ENCODE measurements around the gene ZNF219. TPM values are rescaled to one million over a fixed set of nuclear protein-coding genes. Genes with fewer than 3 reads are reported as not detected.
"Not testable (repeated sequence)": the region's sequence is repeated elsewhere in the genome, so short reads cannot be mapped to it uniquely, and the experiment has no call there.

Gene ZNF219
- total RNA-seq, 1 experiment from 2014 or later = 13.6 TPM

GRCh38 chr14:21047378-21047781 is 51.1 kb downstream of the ZNF219 start:
- DNase-seq (ENCODE audit: low spot score) = no peak

DNA sequence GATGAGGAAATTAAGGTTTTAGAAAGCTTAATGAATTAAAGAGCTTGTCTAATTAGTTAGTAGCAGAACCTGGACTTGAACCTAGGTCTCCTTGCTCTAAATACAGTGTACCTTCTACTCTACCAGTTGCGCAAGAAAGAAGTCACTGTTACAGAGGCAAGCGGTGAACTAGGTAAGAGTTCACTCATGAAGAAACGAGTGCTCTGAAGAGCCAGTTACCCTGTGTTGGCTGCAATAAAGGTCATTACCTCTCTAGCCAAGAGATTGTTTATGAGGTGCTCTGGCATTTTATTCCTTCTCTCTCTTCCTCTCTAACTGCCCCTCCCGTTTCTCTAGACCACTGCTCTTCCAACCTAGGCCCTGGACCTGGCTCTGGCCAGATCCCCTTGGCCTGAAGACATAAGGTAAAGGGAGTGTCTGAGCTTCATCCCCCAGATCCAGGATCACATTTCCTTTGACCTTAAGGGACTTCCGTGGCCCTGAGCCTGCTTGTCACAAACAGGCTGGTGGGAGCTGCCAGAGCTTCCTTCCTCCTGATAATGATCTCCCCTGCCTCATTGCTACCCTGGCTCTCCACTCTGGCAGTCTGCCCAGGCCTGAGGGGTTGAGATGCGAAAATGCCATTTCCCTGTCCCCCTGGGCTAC is 54.4 kb downstream of the ZNF219 start:
- no peak for DNase-seq (ENCODE audit: low spot score)

GRCh38 chr14:21043387-21043973 is 55.0 kb downstream of the ZNF219 start:
- DNase-seq (ENCODE audit: low spot score) = no peak

GRCh38 chr14:21042918-21043317 is 55.5 kb downstream of the ZNF219 start:
- no peak for DNase-seq (ENCODE audit: low spot score)

DNA sequence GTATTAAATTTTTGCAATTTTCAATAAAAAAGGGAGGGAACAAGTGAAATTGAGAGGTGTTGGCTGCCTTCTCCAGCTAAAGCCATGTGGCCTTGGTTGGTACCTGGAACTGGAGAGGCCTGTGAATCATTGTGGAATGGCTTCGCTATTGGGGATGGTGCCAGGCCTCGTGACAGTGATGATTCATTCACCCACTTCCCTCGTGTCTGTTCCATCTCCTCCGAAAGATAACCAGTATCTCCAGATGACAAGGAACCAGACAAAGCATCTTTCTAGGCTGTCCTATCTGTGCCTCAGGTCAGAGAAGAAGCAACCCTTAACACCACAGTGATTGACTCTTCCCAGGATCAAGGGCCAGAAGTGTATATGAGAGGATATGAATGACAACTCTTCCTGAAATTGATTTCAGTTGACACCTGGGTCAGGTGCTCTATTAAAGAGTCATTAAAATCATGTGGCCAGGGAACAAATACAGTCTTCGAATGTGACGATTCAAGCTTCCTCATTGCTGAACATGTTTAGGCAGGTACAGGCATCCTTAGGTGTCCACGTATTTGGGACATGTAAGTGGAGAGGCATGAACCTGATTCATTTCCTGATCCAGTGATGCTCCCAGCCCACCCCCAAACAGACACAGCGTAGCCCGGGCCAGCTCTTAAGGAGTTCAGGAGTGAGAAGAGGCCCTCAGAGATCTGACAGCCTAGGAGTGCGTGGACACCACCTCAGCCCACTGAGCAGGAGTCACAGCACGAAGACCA is 56.6 kb downstream of the ZNF219 start, which contains the start of gene RNASE7:
TSS of gene RNASE7 (plus strand) at position 687 of the 758 bp plus-strand sequence. CDS start 631 bp downstream, outside the sequence.
- no peak for DNase-seq (ENCODE audit: low spot score)

- not testable (repeated sequence) for DNase-seq (ENCODE audit: low spot score)
These were observed 57.5 kb downstream of the ZNF219 start for GRCh38 chr14:21040941-21041340.

GRCh38 chr14:21040370-21040925 is 58.0 kb downstream of the ZNF219 start:
- no peak for DNase-seq (ENCODE audit: low spot score)

Small RNA genes lying within 50 kb of the gene (small RNA-seq; reads per million reads assigned to genes)
- not detected for gene RNU6-252P

Other genes starting within 250 kb of the ZNF219 start
- gene RNASE3, start 207.3 kb downstream of the ZNF219 start, total RNA-seq (2014; rRNA removed; shearing (Covaris generic)) = not detected in 2 replicates
- gene RNASE2, start 143.2 kb downstream of the ZNF219 start, total RNA-seq (2014; rRNA removed; shearing (Covaris generic)) = not detected in 2 replicates
- gene METTL17, start 108.7 kb downstream of the ZNF219 start, total RNA-seq (2014; rRNA removed; shearing (Covaris generic)) = 47.1 and 49.6 TPM in 2 replicates
- not detected in 2 replicates for gene SLC39A2, start 99.4 kb downstream of the ZNF219 start, total RNA-seq (2014; rRNA removed; shearing (Covaris generic))
- gene NDRG2, start 73.6 kb downstream of the ZNF219 start, total RNA-seq (2014; rRNA removed; shearing (Covaris generic)) = 16.0 and 18.1 TPM in 2 replicates
- gene TPPP2, start 68.4 kb downstream of the ZNF219 start, total RNA-seq (2014; rRNA removed; shearing (Covaris generic)) = not detected in 2 replicates
- gene RNASE13, start 63.8 kb downstream of the ZNF219 start, total RNA-seq (2014; rRNA removed; shearing (Covaris generic)) = not detected in 2 replicates
- not detected in 2 replicates for gene RNASE7, start 56.3 kb downstream of the ZNF219 start, total RNA-seq (2014; rRNA removed; shearing (Covaris generic))
- not detected in 2 replicates for gene RNASE8, start 40.8 kb downstream of the ZNF219 start, total RNA-seq (2014; rRNA removed; shearing (Covaris generic))
- gene ARHGEF40, start 28.4 kb downstream of the ZNF219 start, total RNA-seq (2014; rRNA removed; shearing (Covaris generic)) = 18.4 and 20.0 TPM in 2 replicates
- 0.41 TPM in 1 of 2 replicates, not detected in the other for gene TMEM253, start 2.4 kb upstream of the ZNF219 start, total RNA-seq (2014; rRNA removed; shearing (Covaris generic))
- not detected in 2 replicates for gene OR5AU1, start 57.4 kb upstream of the ZNF219 start, total RNA-seq (2014; rRNA removed; shearing (Covaris generic))
- gene HNRNPC, start 170.8 kb upstream of the ZNF219 start, total RNA-seq (2014; rRNA removed; shearing (Covaris generic)) = 375 and 471 TPM in 2 replicates
- gene RPGRIP1, start 181.4 kb upstream of the ZNF219 start, total RNA-seq (2014; rRNA removed; shearing (Covaris generic)) = 0.05 and 0.33 TPM in 2 replicates

All from HT-29 (cell line).